Sigmoid colon (tissue), 4 donors: ENCODE results near the gene ZNRD2.
A peak's percentile ranks its signal among the peaks of the same experiment; 100 is the strongest.

Experiments used
- CTCF ChIP-seq, 4 experiments: fragments of 450-650 bp in 3 of 4; fragments of 200-600 bp in 1 of 4; IDR thresholded peaks; one replicate each; pipeline ENCODE4 v1.5.1; 2016 to 2019; ENCODE audit warnings: antibody characterized with exemption in 4 of 4, mild to moderate bottlenecking in 3 of 4, moderate library complexity in 2 of 4
- EP300 ChIP-seq, 4 donors: sonication (generic); formaldehyde crosslinking; IDR thresholded peaks; one replicate each; pipeline ENCODE4 v1.6.1; 2017; ENCODE audit warnings: antibody characterized with exemption in 4 of 4
- POLR2A ChIP-seq, 2 donors: fragments of 450-650 bp; IDR thresholded peaks; one replicate each; pipeline ENCODE4 v1.6.1; 2016; ENCODE audit warnings: antibody characterized with exemption in 2 of 2, mild to moderate bottlenecking in 2 of 2, moderate library complexity in 2 of 2
- POLR2AphosphoS5 ChIP-seq, 4 donors: sonication (generic); formaldehyde crosslinking; IDR thresholded peaks; one replicate each; pipeline ENCODE4 v1.6.1; 2017; ENCODE audit warnings: antibody characterized with exemption in 4 of 4

GRCh38 chr11:65586676-65587075 is 16.4 kb downstream of the ZNRD2 start:
- TF ChIP-seq CTCF (IDR thresholded peaks at IDR 0.05) (no peak), POLR2AphosphoS5 (IDR thresholded peaks at IDR 0.05) (peak in 1 of 4 donors; percentile 24), POLR2A (IDR thresholded peaks at IDR 0.05) (no peak), EP300 (IDR thresholded peaks at IDR 0.05) (no peak)
